COLO668 (cell line): ENCODE measurements around the gene CPSF3.
"Not testable (repeated sequence)": the region's sequence is repeated elsewhere in the genome, so short reads cannot be mapped to it uniquely, and the experiment has no call there.

ENCODE experiments used
- DNase-seq: peaks from one replicate; lab custom pipeline; 2025; ENCODE audit not compliant: unreplicated experiment; lab: John Stamatoyannopoulos, UW

The CPSF3 gene

DNA sequence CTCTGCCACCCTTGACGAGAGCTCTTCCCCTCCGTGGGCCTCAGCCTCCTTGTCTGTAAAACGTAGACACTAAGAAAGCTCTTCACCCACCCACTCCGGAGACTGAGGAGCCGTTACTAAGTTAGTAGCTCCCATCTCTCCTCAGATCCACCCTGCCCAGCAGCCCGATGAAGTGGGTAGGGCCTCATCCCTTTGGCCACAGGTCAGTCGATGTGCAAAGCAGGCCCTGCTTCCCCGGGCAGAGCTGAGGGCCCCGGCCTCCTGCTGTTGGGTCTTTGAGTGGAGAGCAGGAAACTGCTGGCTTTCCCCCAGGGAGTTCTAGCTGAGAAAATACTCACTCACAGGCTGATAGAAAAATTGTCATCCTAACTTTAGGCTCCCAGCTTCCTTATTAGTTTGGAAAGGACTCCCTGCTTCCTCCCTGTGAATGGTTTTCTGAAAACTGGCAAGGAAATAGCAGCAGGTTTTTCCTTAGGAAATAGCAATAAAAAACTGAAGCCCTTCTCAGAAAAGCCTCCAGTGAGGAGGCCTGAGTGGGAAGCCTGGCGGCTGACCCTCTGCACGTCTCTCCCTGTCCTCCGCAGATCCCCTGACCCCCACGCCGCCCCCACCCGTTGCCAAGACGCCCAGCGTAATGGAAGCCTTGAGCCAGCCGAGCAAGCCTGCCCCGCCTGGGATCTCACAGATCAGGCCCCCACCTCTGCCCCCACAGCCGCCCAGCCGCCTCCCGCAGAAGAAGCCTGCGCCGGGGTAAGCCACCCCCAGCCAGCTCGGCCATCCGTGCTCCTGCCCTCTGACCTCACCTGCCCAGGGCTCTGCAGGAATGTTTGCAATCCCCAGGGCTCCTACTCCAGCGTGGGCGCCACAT is 30.3 kb upstream of the CPSF3 start:
- no peak for DNase-seq

DNA sequence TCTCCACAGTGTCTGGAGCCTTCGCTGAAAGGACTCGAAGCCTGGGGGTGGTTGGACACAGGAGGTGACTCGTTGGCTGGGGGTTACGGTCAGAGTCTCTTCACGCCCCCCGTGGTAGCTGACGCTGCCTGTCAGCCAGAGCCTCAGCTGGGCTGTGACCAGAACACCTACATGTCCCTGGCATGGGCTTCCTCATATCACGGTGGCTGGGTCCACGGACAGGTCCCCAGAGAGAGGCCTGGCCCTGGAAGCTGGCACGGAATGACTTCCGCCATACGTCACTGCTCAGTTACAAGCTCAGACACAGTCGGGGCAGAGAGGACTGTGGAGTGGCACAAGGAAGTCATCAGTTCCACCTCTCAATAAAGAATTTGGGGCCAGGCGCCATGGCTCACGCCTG is 28.6 kb upstream of the CPSF3 start:
- no peak for DNase-seq

- no peak for DNase-seq
Measured at GRCh38 chr2:9397201-9397600, 26.3 kb upstream of the CPSF3 start.

DNA sequence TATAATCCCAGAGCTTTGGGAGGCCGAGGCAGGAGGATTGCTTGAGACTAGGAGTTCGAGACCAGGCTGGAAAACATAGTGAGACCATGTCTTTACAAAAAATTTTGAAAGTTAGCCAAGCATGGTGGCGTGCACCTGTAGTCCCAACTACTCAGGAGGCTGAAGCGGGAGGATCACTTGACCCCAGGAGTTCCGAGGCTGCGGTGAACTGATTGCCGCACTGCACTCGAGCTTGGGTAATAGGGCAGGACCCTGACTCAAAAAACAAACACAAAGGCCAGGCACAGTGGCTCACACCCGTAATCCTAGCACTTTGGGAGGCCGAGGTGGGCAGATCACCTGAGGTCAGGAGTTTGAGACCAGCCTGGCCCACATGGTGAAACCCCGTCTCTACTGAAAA is 25.2 kb upstream of the CPSF3 start:
- DNase-seq = not testable (repeated sequence)

GRCh38 chr2:9398881-9399780 is 24.3 kb upstream of the CPSF3 start:
- DNase-seq = no peak

- no peak for DNase-seq
Measured at GRCh38 chr2:9400268-9401058, 23.0 kb upstream of the CPSF3 start.

DNA sequence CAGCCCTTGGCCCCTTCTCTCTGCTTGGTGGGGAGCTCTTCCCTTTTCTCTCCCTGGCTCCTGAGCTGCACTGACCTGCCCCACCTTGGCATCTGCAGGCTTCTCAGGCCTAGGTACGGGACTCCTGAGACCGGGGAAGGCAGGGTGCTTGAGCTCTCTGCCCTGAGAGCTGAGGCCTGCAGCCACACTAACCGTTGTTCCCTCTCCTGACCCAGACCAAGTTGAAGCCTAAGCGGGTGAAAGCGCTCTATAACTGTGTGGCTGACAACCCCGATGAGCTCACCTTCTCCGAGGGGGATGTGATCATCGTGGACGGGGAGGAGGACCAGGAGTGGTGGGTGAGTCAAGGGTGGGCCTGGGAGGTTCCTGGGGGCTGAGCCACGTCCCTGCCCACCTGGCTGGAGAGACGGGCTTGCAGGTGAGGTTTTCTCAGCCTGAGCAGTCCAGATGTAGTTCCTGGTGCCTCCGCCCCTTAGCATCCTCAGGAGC is 22.4 kb upstream of the CPSF3 start:
- no peak for DNase-seq

DNA sequence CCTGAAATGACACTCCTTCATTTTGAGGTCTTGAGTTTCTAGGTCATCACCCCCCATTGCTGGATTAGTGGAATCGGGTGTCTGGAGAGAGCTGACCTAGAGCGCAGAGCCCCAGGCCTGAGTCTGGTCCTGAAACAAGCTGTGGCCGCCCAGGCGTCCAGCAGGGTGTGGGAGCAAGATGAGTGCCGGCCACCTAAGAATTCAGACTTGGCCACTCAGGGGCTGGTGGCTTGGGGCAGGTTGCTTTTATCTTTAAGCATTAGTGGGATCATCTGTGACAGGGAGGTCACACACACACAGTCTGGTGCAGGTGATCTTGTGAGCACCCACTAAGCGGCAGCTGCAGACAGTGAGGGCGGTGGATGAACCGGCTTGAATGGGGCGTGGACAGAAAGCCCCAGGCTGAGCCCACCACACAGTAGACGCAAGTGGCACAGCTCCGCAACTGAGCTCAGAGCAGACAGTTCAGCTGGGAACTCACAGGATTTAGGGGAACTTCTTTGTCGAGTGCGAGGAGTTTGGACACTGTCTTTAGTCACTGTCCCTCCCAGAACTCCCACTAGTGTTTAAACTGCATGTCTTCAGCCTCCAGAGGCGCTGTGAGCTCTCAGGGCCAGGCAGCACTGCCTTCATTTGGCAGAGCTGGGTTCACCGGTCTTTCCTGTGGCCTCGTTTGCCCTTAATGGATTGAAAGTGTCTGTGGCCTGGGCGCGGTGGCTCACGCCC is 21.6 kb upstream of the CPSF3 start:
- no peak for DNase-seq

DNA sequence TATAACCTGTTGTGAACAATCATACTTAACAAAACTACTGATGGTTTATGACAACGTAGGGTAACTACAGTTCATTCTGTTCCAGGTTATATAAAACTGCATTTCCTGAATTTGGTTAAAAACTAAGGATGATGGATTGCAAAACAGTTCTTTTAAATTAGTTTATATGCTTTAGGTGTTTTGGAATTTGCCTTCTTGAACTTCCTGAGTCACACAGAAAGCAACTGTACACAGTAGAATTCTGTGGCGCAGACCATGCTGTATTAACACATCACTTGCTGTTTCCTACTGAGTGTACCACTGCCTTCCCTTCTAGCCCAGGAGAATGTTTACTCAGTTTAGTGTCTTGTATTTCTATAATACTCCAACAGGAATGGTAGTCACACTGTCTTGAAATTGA is 19.5 kb upstream of the CPSF3 start:
- DNase-seq = no peak

DNA sequence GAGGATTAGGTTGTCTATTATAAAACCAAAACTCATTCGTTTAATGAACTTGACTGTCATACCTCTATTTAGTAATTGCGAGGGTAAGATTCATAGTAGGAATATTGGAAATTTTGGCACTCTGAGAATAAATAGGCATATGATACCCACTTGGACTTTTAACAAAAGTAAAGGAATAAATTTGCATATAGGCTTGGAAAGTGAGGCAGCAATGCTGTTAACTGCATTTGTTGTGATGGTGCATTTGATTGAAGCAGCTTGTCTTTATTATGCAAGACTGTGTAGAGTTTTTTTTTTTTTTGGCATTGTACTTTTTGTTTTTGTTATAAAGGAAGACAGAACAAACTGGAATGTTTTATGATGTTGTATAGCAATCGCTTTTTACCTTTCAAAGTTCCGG is 19.0 kb upstream of the CPSF3 start:
- DNase-seq = no peak

- no peak for DNase-seq
Measured at GRCh38 chr2:9405636-9406035, 17.8 kb upstream of the CPSF3 start.

DNA sequence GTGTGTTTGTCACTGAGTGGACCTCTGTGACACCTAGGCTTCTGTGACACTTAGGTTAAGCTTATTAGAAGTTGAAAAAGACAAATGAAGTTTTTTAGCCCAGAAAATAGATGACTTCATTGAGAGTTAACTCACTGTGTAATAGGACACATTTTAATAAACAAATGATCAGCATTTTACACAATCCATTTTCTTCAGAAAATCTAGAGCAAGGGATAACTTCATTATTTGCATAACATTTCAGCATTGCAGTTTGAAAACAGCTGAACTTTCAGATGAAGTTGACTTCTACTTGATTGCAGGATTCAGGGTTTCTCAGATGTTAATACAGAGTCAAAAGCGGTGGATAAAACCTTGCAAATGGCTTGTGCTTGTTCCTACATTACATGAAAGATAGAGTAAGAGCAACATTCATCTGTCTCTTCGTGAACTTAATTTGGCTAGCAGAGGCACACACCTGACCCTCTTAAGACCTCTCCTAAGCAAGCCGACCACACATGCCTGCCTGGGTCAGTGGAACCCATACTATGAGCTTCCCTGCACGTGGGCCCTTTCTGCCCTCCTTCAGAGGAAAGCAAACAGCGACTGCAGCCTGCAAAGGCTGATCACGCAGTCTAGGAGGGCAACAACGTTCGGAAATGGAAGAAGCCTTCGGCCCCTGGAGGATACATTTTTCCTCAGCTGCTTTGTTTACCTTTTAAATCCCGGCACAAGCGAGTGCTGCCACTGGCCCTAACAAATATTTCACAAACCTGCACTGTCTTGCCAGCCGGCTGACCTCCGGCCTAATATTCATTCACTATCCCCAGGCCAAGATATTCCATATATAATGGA is 16.7 kb upstream of the CPSF3 start:
- no peak for DNase-seq

DNA sequence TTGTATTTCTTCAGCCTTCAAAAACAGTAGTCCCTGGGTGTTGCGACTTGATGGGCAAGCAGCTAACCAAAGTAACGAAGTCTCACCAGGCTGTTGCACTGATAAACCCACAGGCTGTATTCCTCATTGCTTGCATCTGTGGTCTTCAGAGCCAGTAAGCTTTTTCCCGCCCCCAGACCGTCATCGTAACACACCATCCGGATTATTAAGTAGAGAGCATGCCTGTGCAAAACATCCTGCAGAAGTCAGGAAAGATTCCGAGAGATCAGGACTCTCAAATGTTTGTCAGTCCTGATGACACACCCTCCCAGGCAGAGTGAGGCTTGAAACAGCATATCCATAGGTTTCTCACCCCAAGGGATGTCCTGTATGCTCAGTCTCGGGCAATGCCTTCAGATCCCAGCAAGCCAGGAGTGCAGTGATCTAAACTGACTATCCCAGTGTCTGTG is 16.1 kb upstream of the CPSF3 start:
- no peak for DNase-seq

GRCh38 chr2:9408641-9409151 is 14.8 kb upstream of the CPSF3 start:
- no peak for DNase-seq

- no peak for DNase-seq
Measured at GRCh38 chr2:9410108-9410507, 13.3 kb upstream of the CPSF3 start.

DNA sequence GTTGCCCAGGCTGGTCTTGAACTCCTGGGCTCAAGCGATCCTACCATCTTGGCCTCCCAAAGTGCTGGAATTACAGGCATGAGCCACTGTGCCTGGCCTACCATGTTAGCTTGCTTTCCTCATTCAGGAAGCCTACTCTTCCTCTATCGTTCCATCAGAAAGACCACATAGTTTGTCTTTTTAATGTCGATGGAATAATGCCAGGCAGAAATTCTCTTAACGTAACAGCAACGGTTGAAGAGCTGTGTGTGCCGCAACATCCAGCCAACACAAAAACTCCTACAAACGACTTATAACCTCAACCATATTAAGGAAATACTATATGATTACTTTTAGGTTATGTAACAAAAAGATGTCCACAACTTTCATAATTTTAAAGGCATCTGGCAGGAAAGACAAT is 10.7 kb upstream of the CPSF3 start:
- DNase-seq = no peak

DNA sequence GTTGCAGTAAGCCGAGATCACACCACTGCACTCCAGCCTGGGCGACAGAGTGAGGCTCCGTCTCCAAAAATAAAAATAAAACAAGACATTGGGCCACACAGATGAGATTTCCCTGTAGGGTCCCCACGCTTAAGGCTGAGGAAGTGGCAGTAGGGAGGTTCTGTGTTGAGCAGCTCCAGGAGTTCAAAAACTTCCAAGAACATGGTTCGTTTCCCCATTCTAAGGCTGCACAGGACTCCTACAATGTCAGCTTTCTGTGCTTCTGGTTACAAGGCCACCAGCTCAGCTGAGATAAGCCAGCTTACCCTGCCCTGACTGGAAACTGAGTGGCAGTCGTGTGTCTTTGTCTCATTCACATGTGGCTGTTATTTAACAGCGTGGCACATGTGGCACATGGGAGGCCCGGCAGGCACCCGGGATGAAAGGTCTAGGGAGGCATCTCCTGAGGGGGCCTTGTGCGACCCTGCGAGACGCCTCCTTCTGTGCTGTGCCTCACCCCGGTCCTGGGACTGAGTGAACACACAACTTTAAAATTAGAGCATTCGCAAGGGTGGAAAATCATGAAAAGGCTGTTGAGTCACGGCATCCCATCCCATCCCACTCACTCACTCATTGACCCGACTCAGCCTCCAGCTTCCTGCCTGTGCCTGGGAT is 7.8 kb upstream of the CPSF3 start:
- DNase-seq = no peak

GRCh38 chr2:9416267-9416961 is 7.0 kb upstream of the CPSF3 start:
- DNase-seq = no peak
